ENCODE data around the gene DNHD1. TPM values are rescaled to one million over a fixed set of nuclear protein-coding genes. Genes with fewer than 3 reads are reported as not detected.
A peak's percentile ranks its signal among the peaks of the same experiment; 100 is the strongest.

The DNHD1 gene
- total and polyA plus RNA-seq, 9 of the 15 experiments (the other 6 are each of a cell fraction or from before 2014, with no cell fraction given) = 0.82 to 9.7 (median 3.8) TPM

DNA sequence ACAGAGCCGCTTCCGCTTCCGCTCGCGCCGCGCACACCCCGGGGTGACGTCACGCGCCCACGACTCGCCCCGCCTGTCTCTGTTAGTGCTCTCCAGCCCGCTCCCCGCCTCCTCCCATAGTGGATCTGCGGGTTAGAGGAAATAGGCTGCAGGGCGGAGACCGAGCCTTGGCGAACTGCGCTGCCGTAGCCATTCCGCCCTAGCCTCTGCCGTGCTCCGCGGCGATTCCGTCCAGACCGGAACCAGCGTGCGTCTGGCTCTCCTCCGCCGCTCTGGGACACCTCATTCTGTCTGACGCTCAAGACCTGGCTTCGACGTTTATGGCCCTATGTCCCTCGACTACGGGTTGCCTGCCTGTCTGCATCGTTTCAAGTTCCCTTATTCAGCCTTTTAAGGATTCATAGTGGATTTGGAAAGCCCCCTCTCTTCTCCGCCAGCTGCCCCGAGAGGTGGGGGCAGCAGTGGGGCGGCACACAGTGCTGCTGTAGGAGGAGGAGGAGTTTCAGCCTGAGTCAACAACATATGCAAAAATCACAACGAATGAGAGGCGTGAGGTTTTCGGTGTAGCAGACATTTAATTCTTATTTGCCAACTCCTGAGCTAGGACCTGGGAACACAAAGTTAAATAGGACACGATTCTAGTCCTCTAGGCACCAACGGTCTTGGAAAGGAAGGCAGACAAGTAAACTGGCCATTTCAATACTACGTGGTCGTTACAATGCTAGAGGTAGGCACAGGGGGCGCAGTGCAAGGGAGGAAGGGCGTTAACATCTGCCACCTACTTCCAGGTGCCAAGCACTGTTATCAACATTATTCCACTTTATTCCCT is 115.3 kb downstream of the DNHD1 start, which contains the start of gene TAF10 (continued):
- TF ChIP-seq ZBTB11 (CRISPR knock-in tag; IDR thresholded peaks at IDR 0.05) (peak in 2 of 3 experiments; percentile 65 to 93; a peak in 4 of 6 replicates), RFX7 (CRISPR knock-in tag; IDR thresholded peaks at IDR 0.05) (no peak), ELF2 (CRISPR knock-in tag; IDR thresholded peaks at IDR 0.05) (peak; percentile 83), CC2D1A (IDR thresholded peaks at IDR 0.05) (no peak), SRSF9 (IDR thresholded peaks at IDR 0.05; ENCODE audit: borderline replicate concordance, low read depth, low read length) (no peak), ZKSCAN1 (IDR thresholded peaks at IDR 0.05; ENCODE audit: low read depth, low read length) (peak; percentile 61; the same call in 1 of the 2 replicates), ZNF347 (CRISPR knock-in tag; IDR thresholded peaks at IDR 0.05; ENCODE audit: low read depth) (no peak), NCOA1 (IDR thresholded peaks at IDR 0.05; ENCODE audit: low read depth) (peak; percentile 58; the same call in 1 of the 2 replicates), ETV1 (tag; conservative IDR thresholded peaks at IDR 0.05; ENCODE audit: low read depth) (peak; percentile 84), POLR2AphosphoS2 (IDR thresholded peaks at IDR 0.05; ENCODE audit: low read length) (no peak), MEF2A (IDR thresholded peaks at IDR 0.05; ENCODE audit: control insufficient read depth, low read depth, low read length) (no peak), U2AF2 (optimal IDR thresholded peaks at IDR 0.05; ENCODE audit: low read depth, low read length) (no peak), BRD9 (IDR thresholded peaks at IDR 0.05; ENCODE audit: low read depth, partially characterized antibody) (no peak), RAD51 (IDR thresholded peaks at IDR 0.05; ENCODE audit: borderline replicate concordance, low read depth) (no peak), ARID3B (CRISPR knock-in tag; IDR thresholded peaks at IDR 0.05; ENCODE audit: borderline replicate concordance) (no peak)
- TF ChIP-seq, protein P1, sequence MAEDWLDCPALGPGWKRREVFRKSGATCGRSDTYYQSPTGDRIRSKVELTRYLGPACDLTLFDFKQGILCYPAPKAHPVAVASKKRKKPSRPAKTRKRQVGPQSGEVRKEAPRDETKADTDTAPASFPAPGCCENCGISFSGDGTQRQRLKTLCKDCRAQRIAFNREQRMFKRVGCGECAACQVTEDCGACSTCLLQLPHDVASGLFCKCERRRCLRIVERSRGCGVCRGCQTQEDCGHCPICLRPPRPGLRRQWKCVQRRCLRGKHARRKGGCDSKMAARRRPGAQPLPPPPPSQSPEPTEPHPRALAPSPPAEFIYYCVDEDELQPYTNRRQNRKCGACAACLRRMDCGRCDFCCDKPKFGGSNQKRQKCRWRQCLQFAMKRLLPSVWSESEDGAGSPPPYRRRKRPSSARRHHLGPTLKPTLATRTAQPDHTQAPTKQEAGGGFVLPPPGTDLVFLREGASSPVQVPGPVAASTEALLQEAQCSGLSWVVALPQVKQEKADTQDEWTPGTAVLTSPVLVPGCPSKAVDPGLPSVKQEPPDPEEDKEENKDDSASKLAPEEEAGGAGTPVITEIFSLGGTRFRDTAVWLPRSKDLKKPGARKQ (CRISPR knock-in tag; IDR thresholded peaks at IDR 0.05) = no peak
- TF ChIP-seq, protein P2, sequence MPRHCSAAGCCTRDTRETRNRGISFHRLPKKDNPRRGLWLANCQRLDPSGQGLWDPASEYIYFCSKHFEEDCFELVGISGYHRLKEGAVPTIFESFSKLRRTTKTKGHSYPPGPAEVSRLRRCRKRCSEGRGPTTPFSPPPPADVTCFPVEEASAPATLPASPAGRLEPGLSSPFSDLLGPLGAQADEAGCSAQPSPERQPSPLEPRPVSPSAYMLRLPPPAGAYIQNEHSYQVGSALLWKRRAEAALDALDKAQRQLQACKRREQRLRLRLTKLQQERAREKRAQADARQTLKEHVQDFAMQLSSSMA (CRISPR knock-in tag; IDR thresholded peaks at IDR 0.05) = no peak; the same call in 1 of the 2 replicates
- TF ChIP-seq, protein P3, sequence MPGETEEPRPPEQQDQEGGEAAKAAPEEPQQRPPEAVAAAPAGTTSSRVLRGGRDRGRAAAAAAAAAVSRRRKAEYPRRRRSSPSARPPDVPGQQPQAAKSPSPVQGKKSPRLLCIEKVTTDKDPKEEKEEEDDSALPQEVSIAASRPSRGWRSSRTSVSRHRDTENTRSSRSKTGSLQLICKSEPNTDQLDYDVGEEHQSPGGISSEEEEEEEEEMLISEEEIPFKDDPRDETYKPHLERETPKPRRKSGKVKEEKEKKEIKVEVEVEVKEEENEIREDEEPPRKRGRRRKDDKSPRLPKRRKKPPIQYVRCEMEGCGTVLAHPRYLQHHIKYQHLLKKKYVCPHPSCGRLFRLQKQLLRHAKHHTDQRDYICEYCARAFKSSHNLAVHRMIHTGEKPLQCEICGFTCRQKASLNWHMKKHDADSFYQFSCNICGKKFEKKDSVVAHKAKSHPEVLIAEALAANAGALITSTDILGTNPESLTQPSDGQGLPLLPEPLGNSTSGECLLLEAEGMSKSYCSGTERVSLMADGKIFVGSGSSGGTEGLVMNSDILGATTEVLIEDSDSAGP (CRISPR knock-in tag; IDR thresholded peaks at IDR 0.05) = peak; percentile 24; the same call in 1 of the 2 replicates
